MCF 10A (cell line): ENCODE data around the gene NME4. TPM values are rescaled to one million over a fixed set of nuclear protein-coding genes. Genes with fewer than 3 reads are reported as not detected.

Experiments used
- BruUV-seq: library from RNA; stranded (reverse); fragments of 400-500 nt; replicated peaks from 2 replicates; lab custom pipeline; 2021; lab: Mats Ljungman, UMichigan
- CTCF ChIA-PET: fragments of 300-600 bp; sonication (Branson Sonifier 250); formaldehyde crosslinking; extraction: SDS; loops from one replicate; lab custom pipeline; 2021; ENCODE audit warnings: antibody characterized with exemption, inconsistent platforms; lab: Yijun Ruan, JAX
- POLR2A ChIA-PET: fragments of 300-600, 350-650 bp; sonication (Branson Sonifier 250); formaldehyde crosslinking; extraction: SDS; loops from one replicate; lab custom pipeline; 2020; ENCODE audit warnings: antibody characterized with exemption, inconsistent platforms; lab: Yijun Ruan, JAX
- DNase-seq: peaks from one replicate; pipeline ENCODE4 v3.0.0-alpha.2; 2018; ENCODE audit not compliant: unreplicated experiment
- H3K27ac Mint-ChIP-seq: one replicate; pipeline ENCODE4 v1.8.0; 2022; ENCODE audit warnings: mild to moderate bottlenecking, low read depth, mixed read lengths; ENCODE audit not compliant: unreplicated experiment
- H3K27me3 Mint-ChIP-seq: one replicate; pipeline ENCODE4 v1.8.0; 2022; ENCODE audit warnings: mixed read lengths; ENCODE audit not compliant: insufficient read depth, unreplicated experiment
- H3K36me3 Mint-ChIP-seq: one replicate; pipeline ENCODE4 v1.8.0; 2022; ENCODE audit warnings: mild to moderate bottlenecking, moderate library complexity, mixed read lengths; ENCODE audit not compliant: insufficient read depth, unreplicated experiment
- H3K4me1 Mint-ChIP-seq: one replicate; pipeline ENCODE4 v1.8.0; 2022; ENCODE audit warnings: mixed read lengths; ENCODE audit not compliant: insufficient read depth, unreplicated experiment
- H3K4me3 Mint-ChIP-seq: one replicate; pipeline ENCODE4 v1.8.0; 2022; ENCODE audit warnings: mild to moderate bottlenecking, moderate library complexity, mixed read lengths; ENCODE audit not compliant: unreplicated experiment
- H3K9me3 Mint-ChIP-seq: one replicate; pipeline ENCODE4 v1.8.0; 2022; ENCODE audit warnings: mixed read lengths; ENCODE audit not compliant: unreplicated experiment
- intact Hi-C: fragments of 100-400 bp; cut with micrococcal nuclease; formaldehyde crosslinking; loops from 2 replicates; pipeline ENCODE4 v1.14.1; 2022
- total RNA-seq: library from RNA; stranded (reverse); gene quantifications from 2 replicates; pipeline ENCODE4 v1.2.3, GENCODE V29; 2022
- TF ChIP-seq, protein P1 (sequence below): fragments of 200-600 bp; IDR thresholded peaks from one replicate; pipeline ENCODE4 v1.8.0; 2022; ENCODE audit warnings: antibody characterized with exemption, mild to moderate bottlenecking; ENCODE audit not compliant: unreplicated experiment

Gene NME4
- total RNA-seq, 1 experiment from 2014 or later = 76.8 TPM

DNA sequence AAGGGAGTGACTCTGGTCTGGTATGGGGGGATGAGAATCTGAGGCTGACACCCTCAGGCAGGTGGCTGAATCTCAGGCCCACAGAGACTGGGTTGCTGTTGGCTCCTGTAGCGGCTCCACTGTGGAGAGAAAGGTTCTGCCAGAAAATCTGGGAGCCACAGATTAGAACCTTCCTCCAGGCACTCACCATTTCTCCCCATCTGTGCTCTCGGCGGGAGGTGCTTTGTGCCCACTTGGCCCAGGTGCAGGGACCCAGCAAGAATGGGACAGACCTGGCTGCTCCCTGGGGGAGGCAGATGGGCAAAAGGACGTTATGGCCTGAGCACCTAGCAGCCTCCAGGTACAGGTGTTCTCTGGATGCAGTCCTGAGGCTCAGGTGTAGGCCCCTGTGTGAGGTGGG, 48.6 kb downstream of the NME4 start:
- peaks cover 1% of the 10 kb centered on the region for H3K4me1 Mint-ChIP-seq
- intact Hi-C loops = no loop called here
- H3K27me3 Mint-ChIP-seq = no peaks in the 10 kb centered on the region
- no peak overlapping the region for H3K27ac Mint-ChIP-seq
- no peak overlapping the region for H3K4me3 Mint-ChIP-seq
- no peaks in the 10 kb centered on the region for H3K9me3 Mint-ChIP-seq
- ChIA-PET CTCF (interaction anchor here (0.7 to 1.4 kb wide), 2 partner anchors 16 to 62 kb away, joined by 3 to 4 read pairs; no protein-coding TSS in a partner anchor), POLR2A (interaction anchor here (0.7 kb wide), 1 partner anchor 908 kb away, joined by 6 read pairs; no protein-coding TSS in a partner anchor)
- DNase-seq = no peak
- TF ChIP-seq, protein P1, sequence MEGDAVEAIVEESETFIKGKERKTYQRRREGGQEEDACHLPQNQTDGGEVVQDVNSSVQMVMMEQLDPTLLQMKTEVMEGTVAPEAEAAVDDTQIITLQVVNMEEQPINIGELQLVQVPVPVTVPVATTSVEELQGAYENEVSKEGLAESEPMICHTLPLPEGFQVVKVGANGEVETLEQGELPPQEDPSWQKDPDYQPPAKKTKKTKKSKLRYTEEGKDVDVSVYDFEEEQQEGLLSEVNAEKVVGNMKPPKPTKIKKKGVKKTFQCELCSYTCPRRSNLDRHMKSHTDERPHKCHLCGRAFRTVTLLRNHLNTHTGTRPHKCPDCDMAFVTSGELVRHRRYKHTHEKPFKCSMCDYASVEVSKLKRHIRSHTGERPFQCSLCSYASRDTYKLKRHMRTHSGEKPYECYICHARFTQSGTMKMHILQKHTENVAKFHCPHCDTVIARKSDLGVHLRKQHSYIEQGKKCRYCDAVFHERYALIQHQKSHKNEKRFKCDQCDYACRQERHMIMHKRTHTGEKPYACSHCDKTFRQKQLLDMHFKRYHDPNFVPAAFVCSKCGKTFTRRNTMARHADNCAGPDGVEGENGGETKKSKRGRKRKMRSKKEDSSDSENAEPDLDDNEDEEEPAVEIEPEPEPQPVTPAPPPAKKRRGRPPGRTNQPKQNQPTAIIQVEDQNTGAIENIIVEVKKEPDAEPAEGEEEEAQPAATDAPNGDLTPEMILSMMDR = no peak
- H3K36me3 Mint-ChIP-seq = peaks cover 6% of the 10 kb centered on the region
- BruUV-seq = no TSS peak

Other genes starting within 250 kb of the NME4 start
- not detected in 2 replicates for gene HBZ, start 244.6 kb upstream of the NME4 start, total RNA-seq
- not detected in 2 replicates for gene HBM, start 231.2 kb upstream of the NME4 start, total RNA-seq
- not detected in 2 replicates for gene HBA2, start 224.3 kb upstream of the NME4 start, total RNA-seq
- gene HBA1, start 220.5 kb upstream of the NME4 start, total RNA-seq = 2.2 and 2.9 TPM in 2 replicates
- gene HBQ1, start 216.7 kb upstream of the NME4 start, total RNA-seq = not detected in 2 replicates
- 58.9 and 74.1 TPM in 2 replicates for gene LUC7L, start 167.8 kb upstream of the NME4 start, total RNA-seq
- gene FAM234A, start 162.4 kb upstream of the NME4 start, total RNA-seq = 61.2 and 67.3 TPM in 2 replicates
- 1.7 and 3.6 TPM in 2 replicates for gene RGS11, start 121.3 kb upstream of the NME4 start, total RNA-seq
- not detected in 2 replicates for gene ARHGDIG, start 116.6 kb upstream of the NME4 start, total RNA-seq
- gene PDIA2, start 114.0 kb upstream of the NME4 start, total RNA-seq = 0.56 TPM in 1 of 2 replicates, not detected in the other
- gene AXIN1, start 44.5 kb upstream of the NME4 start, total RNA-seq = 37.0 and 43.7 TPM in 2 replicates
- gene MRPL28, start 26.7 kb upstream of the NME4 start, total RNA-seq = 105 and 121 TPM in 2 replicates
- 18.3 and 23.9 TPM in 2 replicates for gene PGAP6, start 15.2 kb upstream of the NME4 start, total RNA-seq
- gene DECR2, start 4.7 kb downstream of the NME4 start, total RNA-seq = 29.0 and 37.2 TPM in 2 replicates
- 37.5 and 40.6 TPM in 2 replicates for gene RAB11FIP3, start 28.4 kb downstream of the NME4 start, total RNA-seq
- gene CAPN15, start 130.5 kb downstream of the NME4 start, total RNA-seq = 68.2 and 81.1 TPM in 2 replicates
- not detected in 2 replicates for gene PRR35, start 163.2 kb downstream of the NME4 start, total RNA-seq
- gene NHLRC4, start 169.8 kb downstream of the NME4 start, total RNA-seq = not detected in 2 replicates
- 45.6 and 47.4 TPM in 2 replicates for gene PIGQ, start 172.8 kb downstream of the NME4 start, total RNA-seq
- 17.1 and 17.7 TPM in 2 replicates for gene RAB40C, start 192.9 kb downstream of the NME4 start, total RNA-seq
- gene WFIKKN1, start 233.8 kb downstream of the NME4 start, total RNA-seq = 0.14 and 0.17 TPM in 2 replicates
- gene METTL26, start 239.1 kb downstream of the NME4 start, total RNA-seq = 104 and 106 TPM in 2 replicates
- gene MCRIP2, start 244.6 kb downstream of the NME4 start, total RNA-seq = 43.6 and 44.6 TPM in 2 replicates